ENCODE data around the gene AGTPBP1.

The AGTPBP1 gene

GRCh38 chr9:85510830-85511504, 230.8 kb downstream of the AGTPBP1 start:
- H3K4me3 ChIP-seq (replicated peaks; ENCODE audit: low read depth, low read length) = no peak overlapping the region
- DNase-seq (ENCODE audit: low read depth) = no peak
- TF ChIP-seq, protein P1, sequence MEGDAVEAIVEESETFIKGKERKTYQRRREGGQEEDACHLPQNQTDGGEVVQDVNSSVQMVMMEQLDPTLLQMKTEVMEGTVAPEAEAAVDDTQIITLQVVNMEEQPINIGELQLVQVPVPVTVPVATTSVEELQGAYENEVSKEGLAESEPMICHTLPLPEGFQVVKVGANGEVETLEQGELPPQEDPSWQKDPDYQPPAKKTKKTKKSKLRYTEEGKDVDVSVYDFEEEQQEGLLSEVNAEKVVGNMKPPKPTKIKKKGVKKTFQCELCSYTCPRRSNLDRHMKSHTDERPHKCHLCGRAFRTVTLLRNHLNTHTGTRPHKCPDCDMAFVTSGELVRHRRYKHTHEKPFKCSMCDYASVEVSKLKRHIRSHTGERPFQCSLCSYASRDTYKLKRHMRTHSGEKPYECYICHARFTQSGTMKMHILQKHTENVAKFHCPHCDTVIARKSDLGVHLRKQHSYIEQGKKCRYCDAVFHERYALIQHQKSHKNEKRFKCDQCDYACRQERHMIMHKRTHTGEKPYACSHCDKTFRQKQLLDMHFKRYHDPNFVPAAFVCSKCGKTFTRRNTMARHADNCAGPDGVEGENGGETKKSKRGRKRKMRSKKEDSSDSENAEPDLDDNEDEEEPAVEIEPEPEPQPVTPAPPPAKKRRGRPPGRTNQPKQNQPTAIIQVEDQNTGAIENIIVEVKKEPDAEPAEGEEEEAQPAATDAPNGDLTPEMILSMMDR (IDR thresholded peaks at IDR 0.05; ENCODE audit: low read length, missing control alignments) = no peak

DNA sequence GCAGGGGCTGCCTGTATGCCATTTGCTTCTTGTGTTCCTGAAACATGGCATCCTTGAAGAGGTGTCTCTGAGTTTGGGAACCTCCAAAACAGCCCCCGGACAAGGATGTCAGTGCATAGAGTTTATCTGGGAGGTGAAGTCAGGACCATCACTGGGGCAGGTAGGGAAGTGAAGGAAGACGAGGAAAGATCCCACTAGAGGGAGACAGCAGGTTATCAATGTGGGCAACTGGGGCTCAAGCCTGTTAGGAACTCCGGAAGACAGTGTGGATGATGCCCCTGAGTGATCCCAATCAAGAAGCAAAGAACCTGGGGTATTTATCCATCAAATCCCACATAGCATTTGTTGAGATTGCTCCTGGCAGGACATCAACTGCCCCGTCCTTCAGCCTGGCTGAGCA, 233.1 kb downstream of the AGTPBP1 start:
- DNase-seq (ENCODE audit: low read depth) = peak; percentile 17
- TF ChIP-seq, protein P1 (IDR thresholded peaks at IDR 0.05; ENCODE audit: low read length, missing control alignments) = peak; percentile 29
- no peak overlapping the region for H3K4me3 ChIP-seq (replicated peaks; ENCODE audit: low read depth, low read length)

- TF ChIP-seq, protein P1 (IDR thresholded peaks at IDR 0.05; ENCODE audit: low read length, missing control alignments) = no peak
- DNase-seq (ENCODE audit: low read depth) = no peak
- H3K4me3 ChIP-seq (replicated peaks; ENCODE audit: low read depth, low read length) = no peak overlapping the region
Measured at GRCh38 chr9:85505612-85506011, 236.1 kb downstream of the AGTPBP1 start.

DNA sequence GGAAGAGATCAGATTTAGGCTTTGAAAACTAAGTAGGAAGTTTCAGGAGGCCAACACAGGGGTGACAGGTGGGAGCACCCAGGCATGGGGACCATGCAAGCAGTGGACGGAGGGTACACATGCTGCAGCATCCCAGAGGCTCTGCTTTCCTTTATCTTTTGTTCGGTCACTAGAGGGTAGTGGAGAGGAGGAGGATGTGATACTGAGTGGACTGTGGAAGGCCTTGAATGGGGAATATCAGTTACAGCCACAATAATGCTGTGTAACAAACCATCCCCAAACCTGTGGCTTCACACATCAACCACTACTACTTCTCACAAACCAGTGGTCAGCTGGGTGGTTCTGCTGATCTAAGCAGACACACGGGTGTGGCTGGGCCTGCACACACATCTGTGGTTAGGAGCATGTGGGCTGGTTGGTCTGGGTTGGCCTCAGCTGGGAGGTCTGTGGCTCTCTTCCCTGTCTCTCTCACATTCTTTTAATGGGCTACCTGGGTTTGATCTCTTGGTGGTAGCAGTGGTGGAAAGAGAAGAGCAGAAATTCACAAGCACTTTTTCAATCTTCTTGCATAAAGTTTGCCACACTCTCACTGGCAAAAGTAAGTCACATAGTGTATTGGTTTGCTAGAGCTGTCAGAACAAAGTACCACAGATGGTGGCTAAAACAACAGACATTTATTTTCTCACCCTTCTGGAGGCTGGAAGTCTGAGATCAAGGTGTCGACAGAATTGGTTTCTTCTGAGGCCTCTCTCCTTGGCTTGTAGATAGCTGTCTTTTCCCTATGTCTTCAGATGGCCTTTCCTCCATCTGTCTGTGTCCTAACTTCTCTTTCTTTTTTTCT, 238.7 kb downstream of the AGTPBP1 start:
- no peak overlapping the region for H3K4me3 ChIP-seq (replicated peaks; ENCODE audit: low read depth, low read length)
- TF ChIP-seq, protein P1 (IDR thresholded peaks at IDR 0.05; ENCODE audit: low read length, missing control alignments) = no peak
- no peak for DNase-seq (ENCODE audit: low read depth)

GRCh38 chr9:85501882-85502281, 239.9 kb downstream of the AGTPBP1 start:
- no peak for DNase-seq (ENCODE audit: low read depth)
- H3K4me3 ChIP-seq (replicated peaks; ENCODE audit: low read depth, low read length) = no peak overlapping the region
- TF ChIP-seq, protein P1 (IDR thresholded peaks at IDR 0.05; ENCODE audit: low read length, missing control alignments) = no peak

- DNase-seq (ENCODE audit: low read depth) = no peak
- no peak overlapping the region for H3K4me3 ChIP-seq (replicated peaks; ENCODE audit: low read depth, low read length)
- TF ChIP-seq, protein P1 (IDR thresholded peaks at IDR 0.05; ENCODE audit: low read length, missing control alignments) = no peak
Measured at GRCh38 chr9:85501456-85501855, 240.3 kb downstream of the AGTPBP1 start.

Data from fibroblast of pulmonary artery (primary cell).